Endothelial cell of umbilical vein (primary cell): Measurements from ENCODE around the gene ZNF687. TPM values are rescaled to one million over a fixed set of nuclear protein-coding genes. Genes with fewer than 3 reads are reported as not detected.

ENCODE experiments used
- BruUV-seq: library from RNA; stranded (reverse); fragments of 400-500 nt; replicated peaks from 2 replicates; lab custom pipeline; 2021; lab: Mats Ljungman, UMichigan
- CTCF ChIA-PET: fragments of 300-600, 350-600 bp; sonication (Branson Sonifier 250); formaldehyde crosslinking; loops from one replicate; lab custom pipeline; 2021; ENCODE audit warnings: antibody characterized with exemption, inconsistent platforms; lab: Charles Lee
- POLR2A ChIA-PET: fragments of 300-600, 350-600 bp; sonication (Branson Sonifier 250); formaldehyde crosslinking; loops from one replicate; lab custom pipeline; 2021; ENCODE audit warnings: antibody characterized with exemption, inconsistent platforms; lab: Charles Lee
- DNase-seq: peaks from one replicate; pipeline ENCODE4 v3.0.0-alpha.2; 2011; ENCODE audit warnings: low read depth, low spot score
- FAIRE-seq: peaks from 2 replicates; lab custom pipeline; 2011; peaks lifted over from hg19 to GRCh38; lab: Jason Lieb, UNC
- H2AFZ ChIP-seq: 2 replicates; pipeline ENCODE4 v1.6.0; 2012; ENCODE audit warnings: low read depth, low read length, control low read depth, inconsistent platforms
- H3K27ac ChIP-seq: 2 replicates; pipeline ENCODE4 v1.5.1; 2011; ENCODE audit warnings: low read depth, mild to moderate bottlenecking, control low read depth, low read length, moderate library complexity; ENCODE audit not compliant: insufficient read depth
- H3K27me3 ChIP-seq, 2 experiments: 2 replicates each; pipeline versions ENCODE4 v1.6.0 to v1.6.1; 2011; ENCODE audit warnings: low read length in 2 of 2, mixed read lengths in 1 of 2; ENCODE audit not compliant: control insufficient read depth in 2 of 2, insufficient read depth in 2 of 2
- H3K36me3 ChIP-seq, 2 experiments: 2 replicates in 1 of 2; 3 replicates in 1 of 2; pipeline ENCODE4 v1.5.1; 2011; ENCODE audit warnings: low read length in 2 of 2, mild to moderate bottlenecking in 1 of 2, moderate library complexity in 1 of 2; ENCODE audit not compliant: control insufficient read depth in 2 of 2, insufficient read depth in 2 of 2; ENCODE audit errors: extremely low read depth in 1 of 2
- H3K4me1 ChIP-seq: 3 replicates; pipeline ENCODE4 v1.5.1; 2011; ENCODE audit warnings: mild to moderate bottlenecking, low read length; ENCODE audit not compliant: control insufficient read depth, insufficient read depth; ENCODE audit errors: extremely low read depth
- H3K4me2 ChIP-seq: 2 replicates; pipeline ENCODE4 v1.6.1; 2011; ENCODE audit warnings: low read length, control low read depth, mixed read lengths; ENCODE audit not compliant: insufficient read depth
- H3K4me3 ChIP-seq, 3 experiments: fragments of 200-600 bp in 1 of 3; sonication (generic), shearing (Covaris generic) in 1 of 3; replicated peaks in 1 of 3; 2 replicates each; pipeline ENCODE4 v1.5.1; 2011 to 2016; ENCODE audit warnings: control low read depth in 3 of 3, low read length in 3 of 3, mild to moderate bottlenecking in 2 of 3, inconsistent platforms in 1 of 3, low read depth in 1 of 3, moderate library complexity in 1 of 3; ENCODE audit not compliant: insufficient read depth in 1 of 3
- H3K79me2 ChIP-seq: 2 replicates; pipeline ENCODE4 v1.6.0; 2012; ENCODE audit warnings: low read length, inconsistent platforms; ENCODE audit not compliant: control insufficient read depth, insufficient read depth
- H3K9ac ChIP-seq: replicated peaks from 2 replicates; pipeline ENCODE3; 2011; ENCODE audit warnings: low read length, control low read depth; ENCODE audit not compliant: insufficient read depth; ENCODE audit errors: extremely low read depth
- H3K9me1 ChIP-seq: replicated peaks from 3 replicates; pipeline ENCODE4 v1.6.0; 2011; ENCODE audit warnings: mild to moderate bottlenecking, low read length; ENCODE audit not compliant: control insufficient read depth, insufficient read depth; ENCODE audit errors: extremely low read depth
- H3K9me3 ChIP-seq: replicated peaks from 2 replicates; pipeline ENCODE4 v1.5.1; 2012; ENCODE audit warnings: low read length, inconsistent platforms; ENCODE audit not compliant: control insufficient read depth, insufficient read depth
- H4K20me1 ChIP-seq: replicated peaks from 2 replicates; pipeline ENCODE3; 2011; ENCODE audit warnings: mild to moderate bottlenecking, low read length; ENCODE audit not compliant: control insufficient read depth, insufficient read depth; ENCODE audit errors: extremely low read depth
- CTCF ChIP-seq, 2 donors: IDR thresholded peaks; 1 replicate in 1 of 2; 2 replicates in 1 of 2; pipeline ENCODE4 v1.5.1; 2011; ENCODE audit warnings: low read length in 2 of 2, mild to moderate bottlenecking in 2 of 2, moderate library complexity in 2 of 2, control low read depth in 1 of 2, inconsistent platforms in 1 of 2, low read depth in 1 of 2; ENCODE audit not compliant: insufficient read depth in 1 of 2; ENCODE audit errors: extremely low read depth in 1 of 2
- EZH2 ChIP-seq: IDR thresholded peaks from 2 replicates; pipeline ENCODE4 v1.6.1; 2012; ENCODE audit warnings: borderline replicate concordance, low read depth, mild to moderate bottlenecking, moderate library complexity, low read length, inconsistent platforms; ENCODE audit not compliant: severe bottlenecking
- FOS ChIP-seq: IDR thresholded peaks from 2 replicates; pipeline ENCODE4 v1.6.1; 2011; ENCODE audit warnings: mild to moderate bottlenecking, low read length, moderate library complexity, borderline replicate concordance; ENCODE audit not compliant: insufficient read depth
- GATA2 ChIP-seq: IDR thresholded peaks from 2 replicates; pipeline ENCODE4 v1.7.0; 2011; ENCODE audit warnings: low read depth, mild to moderate bottlenecking, moderate library complexity, mixed read lengths, low read length; ENCODE audit not compliant: insufficient read length, insufficient read depth
- JUN ChIP-seq: IDR thresholded peaks from 2 replicates; pipeline ENCODE4 v1.6.1; 2011; ENCODE audit warnings: borderline replicate concordance, low read depth; ENCODE audit not compliant: insufficient read length, insufficient read depth
- MAX ChIP-seq: IDR thresholded peaks from 2 replicates; pipeline ENCODE4 v1.6.1; 2011; ENCODE audit not compliant: insufficient read depth, insufficient read length
- MYC ChIP-seq: IDR thresholded peaks from one replicate; pipeline ENCODE4 v1.6.1; 2011; ENCODE audit warnings: mild to moderate bottlenecking, low read depth, low read length
- POLR2A ChIP-seq: IDR thresholded peaks from 2 replicates; pipeline ENCODE4 v1.6.1; 2012; ENCODE audit warnings: low read depth, mild to moderate bottlenecking, control low read depth, low read length
- POLR2AphosphoS5 ChIP-seq: IDR thresholded peaks from 2 replicates; pipeline ENCODE4 v1.6.1; 2012; ENCODE audit warnings: low read depth, mild to moderate bottlenecking, control low read depth, low read length, moderate library complexity; ENCODE audit not compliant: insufficient read depth
- dilution Hi-C: fragments of 300-500 bp; cut with MboI; formaldehyde crosslinking; loops from one replicate; pipeline ENCODE4 v1.15.0; 2019; ENCODE audit warnings: low sequenced_read_pairs; ENCODE audit not compliant: extremely low pct_ligation_motif_present
- intact Hi-C: fragments of 100-400 bp; cut with micrococcal nuclease; formaldehyde crosslinking; loops from one replicate; pipeline ENCODE4 v1.10.0; 2022
- polyA plus RNA-seq, 4 experiments: library from polyadenylated mRNA; depleted of rRNA in 3 of 4; stranded (reverse) in 3 of 4; unstranded in 1 of 4; fragments of >200 nt; gene quantifications; 2 replicates each; pipeline versions ENCODE4 v1.2.1 to v1.2.3, GENCODE V29; 2011 to 2012; ENCODE audit warnings: missing spikeins in 1 of 4
- total RNA-seq: library from RNA; stranded (reverse); gene quantifications from 2 replicates; pipeline ENCODE4 v1.2.3, GENCODE V29; 2021

The ZNF687 gene
- total and polyA plus RNA-seq, 2 donors (not counting 3 experiments of a cell fraction or from before 2014, with no cell fraction given) = 17.9 to 20.1 TPM

GRCh38 chr1:151315565-151316235 is 33.6 kb downstream of the ZNF687 start:
- DNase-seq = no peak
- peaks cover 11 to 19% of the 10 kb centered on the region in 2 experiments for H3K36me3 ChIP-seq
- no peaks in the 10 kb centered on the region for H3K27me3 ChIP-seq
- ChIA-PET CTCF (interaction anchor here (1.2 to 3.8 kb wide), 2 partner anchors 10 to 25 kb away, joined by 3 to 25 read pairs; no protein-coding TSS in a partner anchor), POLR2A (no interaction called here)
- no peak for FAIRE-seq
- TSS peak; percentile 11 for BruUV-seq
- no peak overlapping the region for H3K27ac ChIP-seq
- intact Hi-C loops = no loop called here
- H3K9me1 ChIP-seq = no peaks in the 10 kb centered on the region
- peaks cover 37% of the 10 kb centered on the region for H3K4me1 ChIP-seq
- TF ChIP-seq MAX (no peak), GATA2 (no peak), MYC (no peak), JUN (no peak), POLR2AphosphoS5 (no peak), POLR2A (no peak), FOS (no peak), CTCF (IDR thresholded peaks at IDR 0.05; ENCODE audit: extremely low read depth in 1 of 2, insufficient read depth in 1 of 2, low read depth in 1 of 2, low read length in 2 of 2) (no peak), EZH2 (no peak)
- peaks cover 17% of the 10 kb centered on the region for H3K79me2 ChIP-seq
- H2AFZ ChIP-seq = no peak overlapping the region
- no peaks in the 10 kb centered on the region for H3K9me3 ChIP-seq
- dilution Hi-C loops = no loop called here
- H3K9ac ChIP-seq = no peak overlapping the region
- H3K4me2 ChIP-seq = no peak overlapping the region
- no peaks in the 10 kb centered on the region for H4K20me1 ChIP-seq
- H3K4me3 ChIP-seq = no peak overlapping the region
